ENCODE measurements around the gene ACOT8.

The ACOT8 gene

DNA sequence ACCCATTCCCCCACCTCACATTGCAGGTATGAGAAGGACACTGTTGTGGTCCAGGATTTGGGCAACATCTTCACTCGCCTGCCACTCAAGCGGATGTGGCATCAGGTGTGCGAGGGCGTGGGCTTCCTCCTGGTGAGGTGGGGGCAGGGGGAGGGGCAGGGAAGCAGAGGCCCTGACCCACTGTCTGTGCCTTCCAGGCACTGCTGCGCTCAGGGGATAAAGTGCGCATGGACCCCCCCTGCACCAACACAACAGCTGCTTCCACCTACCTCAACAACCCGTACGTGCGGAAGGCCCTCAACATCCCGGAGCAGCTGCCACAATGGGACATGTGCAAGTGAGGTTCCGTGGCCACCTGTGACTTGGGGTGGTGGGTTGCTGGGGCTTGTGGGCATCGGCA lies 37.6 kb upstream of the ACOT8 start:
- no peak overlapping the region for H3K4me3 ChIP-seq (ENCODE audit: severe bottlenecking)
- ATAC-seq (ENCODE audit: low read depth) (no peak), DNase-seq (ENCODE audit: low spot score) (peak; percentile 78)
- peaks cover 38% of the 10 kb centered on the region for H3K36me3 ChIP-seq (ENCODE audit: low read depth)
- no peaks in the 10 kb centered on the region for H3K4me1 ChIP-seq (ENCODE audit: insufficient read depth, poor library complexity, severe bottlenecking)
- no peaks in the 10 kb centered on the region for H3K9me3 ChIP-seq (ENCODE audit: severe bottlenecking)
- no peak overlapping the region for H3K27ac ChIP-seq (ENCODE audit: poor library complexity, severe bottlenecking)
- TF ChIP-seq CTCF (IDR thresholded peaks at IDR 0.05; ENCODE audit: poor library complexity, severe bottlenecking), result no peak
- no peaks in the 10 kb centered on the region for H3K27me3 ChIP-seq (ENCODE audit: insufficient read depth, poor library complexity, severe bottlenecking)

- Histone ChIP-seq H3K27me3 (ENCODE audit: insufficient read depth, poor library complexity, severe bottlenecking) (no peaks in the 10 kb centered on the region), H3K9me3 (ENCODE audit: severe bottlenecking) (no peaks in the 10 kb centered on the region), H3K27ac (ENCODE audit: poor library complexity, severe bottlenecking) (no peak overlapping the region), H3K4me3 (ENCODE audit: severe bottlenecking) (no peak overlapping the region), H3K36me3 (ENCODE audit: low read depth) (peaks cover 38% of the 10 kb centered on the region), H3K4me1 (ENCODE audit: insufficient read depth, poor library complexity, severe bottlenecking) (no peaks in the 10 kb centered on the region)
- DNase-seq (ENCODE audit: low spot score), result peak; percentile 52
- no peak for TF ChIP-seq CTCF (IDR thresholded peaks at IDR 0.05; ENCODE audit: poor library complexity, severe bottlenecking)
- ATAC-seq (ENCODE audit: low read depth), result no peak
These were observed 36.6 kb upstream of the ACOT8 start for GRCh38 chr20:45893831-45894230.

- no peaks in the 10 kb centered on the region for H3K9me3 ChIP-seq (ENCODE audit: severe bottlenecking)
- H3K4me1 ChIP-seq (ENCODE audit: insufficient read depth, poor library complexity, severe bottlenecking), result no peaks in the 10 kb centered on the region
- peaks cover 37% of the 10 kb centered on the region for H3K36me3 ChIP-seq (ENCODE audit: low read depth)
- ATAC-seq (ENCODE audit: low read depth) (no peak), DNase-seq (ENCODE audit: low spot score) (peak; percentile 77)
- H3K27ac ChIP-seq (ENCODE audit: poor library complexity, severe bottlenecking), result no peak overlapping the region
- no peak for TF ChIP-seq CTCF (IDR thresholded peaks at IDR 0.05; ENCODE audit: poor library complexity, severe bottlenecking)
- no peaks in the 10 kb centered on the region for H3K27me3 ChIP-seq (ENCODE audit: insufficient read depth, poor library complexity, severe bottlenecking)
- H3K4me3 ChIP-seq (ENCODE audit: severe bottlenecking), result no peak overlapping the region
These were observed 35.8 kb upstream of the ACOT8 start for GRCh38 chr20:45892828-45893500.

DNA sequence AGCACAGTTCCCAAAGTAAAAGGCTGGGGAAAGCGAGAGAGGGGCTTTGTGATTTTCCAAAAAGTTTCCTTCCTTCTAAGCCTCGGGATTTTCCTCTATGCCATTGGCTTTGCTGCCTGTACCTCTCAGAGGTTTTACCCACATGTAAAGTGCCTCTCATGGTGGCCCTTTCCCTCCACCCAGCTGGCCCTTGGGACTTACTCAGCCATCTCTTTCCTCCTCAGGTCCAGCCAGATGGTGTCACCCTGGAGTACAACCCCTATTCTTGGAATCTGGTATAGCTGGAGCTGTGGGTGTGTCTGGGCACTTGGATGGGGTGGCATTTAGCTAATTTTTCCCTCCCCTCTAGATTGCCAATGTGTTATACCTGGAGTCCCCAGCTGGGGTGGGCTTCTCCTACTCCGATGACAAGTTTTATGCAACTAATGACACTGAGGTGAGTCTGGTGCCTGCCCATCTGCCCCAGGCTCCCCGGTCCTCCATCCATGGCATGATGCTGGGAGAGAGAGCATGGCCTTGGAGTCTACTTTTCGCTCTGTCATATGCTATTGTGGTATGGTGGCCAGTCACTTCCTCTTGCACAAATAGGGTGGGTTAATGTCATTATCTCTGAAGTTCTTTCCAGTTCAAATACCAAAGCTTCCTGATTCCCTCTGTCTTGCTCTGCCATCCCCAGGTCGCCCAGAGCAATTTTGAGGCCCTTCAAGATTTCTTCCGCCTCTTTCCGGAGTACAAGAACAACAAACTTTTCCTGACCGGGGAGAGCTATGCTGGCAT lies 35.0 kb upstream of the ACOT8 start:
- no peak for TF ChIP-seq CTCF (IDR thresholded peaks at IDR 0.05; ENCODE audit: poor library complexity, severe bottlenecking)
- Histone ChIP-seq H3K4me3 (ENCODE audit: severe bottlenecking) (peak overlapping the region; percentile 72), H3K9me3 (ENCODE audit: severe bottlenecking) (no peaks in the 10 kb centered on the region), H3K27me3 (ENCODE audit: insufficient read depth, poor library complexity, severe bottlenecking) (no peaks in the 10 kb centered on the region), H3K27ac (ENCODE audit: poor library complexity, severe bottlenecking) (no peak overlapping the region), H3K36me3 (ENCODE audit: low read depth) (peaks cover 30% of the 10 kb centered on the region), H3K4me1 (ENCODE audit: insufficient read depth, poor library complexity, severe bottlenecking) (no peaks in the 10 kb centered on the region)
- 0 out of 3 replicates have a peak, but pooled peaks have one; percentile 5 for ATAC-seq (ENCODE audit: low read depth)
- peak; percentile 69 for DNase-seq (ENCODE audit: low spot score)
